IMR-90 (cell line): ENCODE measurements around the gene TBL3. TPM values are rescaled to one million over a fixed set of nuclear protein-coding genes. Genes with fewer than 3 reads are reported as not detected.
A peak's percentile ranks its signal among the peaks of the same experiment; 100 is the strongest.

ENCODE experiments used
- ATAC-seq: fragments of 200-7000 bp; cut with Tn5 transposase; 2 replicates; pipeline ENCODE4 v1.9.1; 2020; ENCODE audit warnings: low read depth, mild to moderate bottlenecking, moderate library complexity
- BruUV-seq: library from RNA; stranded (reverse); fragments of 400-500 nt; replicated peaks from 2 replicates; lab custom pipeline; 2021; lab: Mats Ljungman, UMichigan
- CTCF ChIA-PET: fragments of 300-600 bp; formaldehyde crosslinking; extraction: SDS; loops from one replicate; lab custom pipeline; 2021; ENCODE audit warnings: antibody characterized with exemption; lab: Yijun Ruan, JAX
- POLR2A ChIA-PET: fragments of 300-600 bp; sonication (Branson Sonifier 250); formaldehyde crosslinking; loops from one replicate; lab custom pipeline; 2022; ENCODE audit warnings: antibody characterized with exemption; ENCODE audit not compliant: unreplicated experiment; lab: Charles Lee
- DNase-seq: peaks from one replicate; pipeline ENCODE4 v3.0.0; 2013
- H2AFZ ChIP-seq: replicated peaks from 2 replicates; pipeline ENCODE3; 2013; ENCODE audit warnings: low read length, mild to moderate bottlenecking; ENCODE audit not compliant: poor library complexity
- H2AK5ac ChIP-seq: 2 replicates; pipeline ENCODE4 v1.6.1; 2013; ENCODE audit warnings: low read depth, low read length, inconsistent platforms
- H2AK9ac ChIP-seq: replicated peaks from 2 replicates; pipeline ENCODE3; 2013; ENCODE audit warnings: mild to moderate bottlenecking, low read depth, low read length, moderate library complexity; ENCODE audit not compliant: poor library complexity
- H2BK120ac ChIP-seq: 2 replicates; pipeline ENCODE4 v1.6.1; 2013; ENCODE audit warnings: low read depth, low read length, inconsistent platforms
- H2BK15ac ChIP-seq: 3 replicates; pipeline ENCODE4 v1.6.1; 2013; ENCODE audit warnings: low read depth, low read length, inconsistent platforms
- H2BK20ac ChIP-seq: 2 replicates; pipeline ENCODE4 v1.6.1; 2013; ENCODE audit warnings: low read depth, mild to moderate bottlenecking, inconsistent platforms, low read length, moderate library complexity
- H2BK5ac ChIP-seq: 2 replicates; pipeline ENCODE4 v1.6.1; 2013; ENCODE audit warnings: mild to moderate bottlenecking, low read depth, low read length, inconsistent platforms; ENCODE audit not compliant: poor library complexity, severe bottlenecking
- H3K14ac ChIP-seq: replicated peaks from 2 replicates; pipeline ENCODE4 v1.6.1; 2013; ENCODE audit warnings: low read depth, low read length, inconsistent platforms
- H3K18ac ChIP-seq: 2 replicates; pipeline ENCODE4 v1.6.1; 2013; ENCODE audit warnings: low read depth, low read length, control low read depth
- H3K23ac ChIP-seq: 2 replicates; pipeline ENCODE4 v1.6.1; 2013; ENCODE audit warnings: low read depth, low read length, inconsistent platforms
- H3K27ac ChIP-seq: 2 replicates; pipeline ENCODE4 v1.5.1; 2013; ENCODE audit warnings: mild to moderate bottlenecking, control low read depth, low read length; ENCODE audit not compliant: insufficient read depth
- H3K27me3 ChIP-seq: 2 replicates; pipeline ENCODE4 v1.6.1; 2013; ENCODE audit warnings: low read length; ENCODE audit not compliant: control insufficient read depth, insufficient read depth
- H3K36me3 ChIP-seq: 2 replicates; pipeline ENCODE4 v1.6.1; 2013; ENCODE audit warnings: low read length, mixed read lengths; ENCODE audit not compliant: control insufficient read depth, insufficient read depth
- H3K4ac ChIP-seq: 2 replicates; pipeline ENCODE4 v1.6.1; 2013; ENCODE audit warnings: low read depth, low read length, inconsistent platforms
- H3K4me1 ChIP-seq: 2 replicates; pipeline ENCODE4 v1.6.1; 2013; ENCODE audit warnings: low read length, mixed read lengths; ENCODE audit not compliant: control insufficient read depth, insufficient read depth
- H3K4me2 ChIP-seq: 2 replicates; pipeline ENCODE4 v1.6.1; 2013; ENCODE audit warnings: low read depth, mild to moderate bottlenecking, control low read depth, low read length, moderate library complexity
- H3K4me3 ChIP-seq: 2 replicates; pipeline ENCODE4 v1.5.1; 2013; ENCODE audit warnings: low read depth, mild to moderate bottlenecking, control low read depth, low read length, moderate library complexity; ENCODE audit not compliant: insufficient read depth
- H3K56ac ChIP-seq: 2 replicates; pipeline ENCODE4 v1.6.1; 2013; ENCODE audit warnings: low read length, inconsistent platforms; ENCODE audit not compliant: insufficient read depth; ENCODE audit errors: extremely low read depth
- H3K79me1 ChIP-seq, 2 experiments: 2 replicates each; pipeline ENCODE4 v1.6.1; 2013; ENCODE audit warnings: low read length in 2 of 2, inconsistent platforms in 1 of 2, low read depth in 1 of 2
- H3K9ac ChIP-seq: 2 replicates; pipeline ENCODE4 v1.6.1; 2013; ENCODE audit warnings: low read depth, low read length, control low read depth
- H3K9me1 ChIP-seq: 2 replicates; pipeline ENCODE4 v1.6.1; 2013; ENCODE audit warnings: low read length, inconsistent platforms; ENCODE audit not compliant: insufficient read depth
- H3K9me3 ChIP-seq: 2 replicates; pipeline ENCODE4 v1.6.1; 2013; ENCODE audit warnings: low read length; ENCODE audit not compliant: control insufficient read depth, insufficient read depth
- H4K20me1 ChIP-seq: 2 replicates; pipeline ENCODE4 v1.6.1; 2013; ENCODE audit warnings: low read length, inconsistent platforms; ENCODE audit not compliant: insufficient read depth
- H4K5ac ChIP-seq: 2 replicates; pipeline ENCODE4 v1.6.1; 2013; ENCODE audit warnings: mild to moderate bottlenecking, low read depth, low read length, control low read depth
- H4K8ac ChIP-seq, 2 experiments: 2 replicates each; pipeline ENCODE4 v1.6.1; 2013; ENCODE audit warnings: low read depth in 2 of 2, low read length in 2 of 2, control low read depth in 1 of 2, inconsistent platforms in 1 of 2
- H4K91ac ChIP-seq: 2 replicates; pipeline ENCODE4 v1.6.1; 2013; ENCODE audit warnings: low read depth, low read length, inconsistent platforms; ENCODE audit not compliant: insufficient read depth
- BHLHE40 ChIP-seq: fragments of 150-350 bp; IDR thresholded peaks from 2 replicates; pipeline ENCODE4 v1.6.1; 2016; ENCODE audit warnings: mild to moderate bottlenecking, low read depth, low read length
- FOS ChIP-seq: fragments of 150-350 bp; IDR thresholded peaks from 2 replicates; pipeline ENCODE4 v1.6.1; 2016; ENCODE audit warnings: low read depth, low read length
- MAFK ChIP-seq: IDR thresholded peaks from 2 replicates; pipeline ENCODE4 v1.6.1; 2012; ENCODE audit warnings: low read depth, low read length, improper control_type of control experiment
- MXI1 ChIP-seq: IDR thresholded peaks from 2 replicates; pipeline ENCODE4 v1.6.1; 2012; ENCODE audit warnings: low read depth, mild to moderate bottlenecking, low read length, moderate library complexity, borderline replicate concordance
- NFE2L2 ChIP-seq: fragments of 150-350 bp; IDR thresholded peaks from 2 replicates; pipeline ENCODE4 v1.6.1; 2016; ENCODE audit warnings: low read depth, mild to moderate bottlenecking, low read length
- POLR2A ChIP-seq: IDR thresholded peaks from 2 replicates; pipeline ENCODE4 v1.6.1; 2012; ENCODE audit warnings: mild to moderate bottlenecking, low read depth, low read length
- RAD21 ChIP-seq: IDR thresholded peaks from 2 replicates; pipeline ENCODE4 v1.6.1; 2012; ENCODE audit warnings: low read length, improper control_type of control experiment
- RCOR1 ChIP-seq: IDR thresholded peaks from 2 replicates; pipeline ENCODE4 v1.6.1; 2012; ENCODE audit warnings: mild to moderate bottlenecking, low read length, improper control_type of control experiment; ENCODE audit not compliant: insufficient replicate concordance
- RFX5 ChIP-seq: IDR thresholded peaks from 2 replicates; pipeline ENCODE4 v1.8.0; 2012; ENCODE audit warnings: low read depth, mild to moderate bottlenecking, low read length, moderate library complexity
- SMC3 ChIP-seq: fragments of 150-350 bp; IDR thresholded peaks from 2 replicates; pipeline ENCODE4 v1.6.1; 2016; ENCODE audit warnings: low read depth, mild to moderate bottlenecking, antibody characterized with exemption, low read length, moderate library complexity
- WGBS, 2 experiments: methylation state at CpG; one replicate each; pipeline versions ENCODE4 v1.1.5 to v1.1.7; 2013; ENCODE audit warnings: missing lambda C conversion rate in 2 of 2; ENCODE audit not compliant: insufficient read length in 1 of 2; ENCODE audit errors: extremely low coverage in 2 of 2; 5-methylcytosine and 5-hydroxymethylcytosine counted together
- dilution Hi-C: fragments of 300-500 bp; cut with HindIII; formaldehyde crosslinking; loops from one replicate; pipeline ENCODE4 v1.14.3; 2018; ENCODE audit warnings: low sequenced_read_pairs; ENCODE audit not compliant: unreplicated experiment
- in situ Hi-C: fragments of 300-500 bp; cut with MboI; formaldehyde crosslinking; loops from 3 replicates; pipeline ENCODE4 v1.14.3; 2019; ENCODE audit warnings: low sequenced_read_pairs, inconsistent platforms, mixed read lengths
- intact Hi-C: fragments of 100-400 bp; cut with micrococcal nuclease; formaldehyde crosslinking; loops from 2 replicates; pipeline ENCODE4 v1.10.0; 2022
- polyA plus RNA-seq, 3 experiments: library from polyadenylated mRNA; depleted of rRNA; stranded (reverse); fragments of >200 nt; gene quantifications; 2 replicates each; pipeline ENCODE4 v1.2.3, GENCODE V29; 2012; ENCODE audit warnings: low replicate concordance in 1 of 3
- total RNA-seq: library from RNA; depleted of rRNA; stranded (reverse); fragments of >200 nt; gene quantifications from 2 replicates; pipeline ENCODE4 v1.2.3, GENCODE V29; 2012
- TF ChIP-seq, protein P1 (sequence below): conservative IDR thresholded peaks from 2 replicates; pipeline ENCODE4 v1.5.1; 2012; ENCODE audit warnings: mild to moderate bottlenecking, low read depth, low read length, improper control_type of control experiment
- TF ChIP-seq, protein P2 (sequence below): fragments of 150-350 bp; IDR thresholded peaks from 2 replicates; pipeline ENCODE4 v1.6.1; 2016; ENCODE audit warnings: low read depth, mild to moderate bottlenecking, low read length, moderate library complexity, borderline replicate concordance

Gene TBL3
- total and polyA plus RNA-seq, 2 of the 4 experiments (the other 2 are of a cell fraction), result 38.5 to 60.8 TPM

DNA sequence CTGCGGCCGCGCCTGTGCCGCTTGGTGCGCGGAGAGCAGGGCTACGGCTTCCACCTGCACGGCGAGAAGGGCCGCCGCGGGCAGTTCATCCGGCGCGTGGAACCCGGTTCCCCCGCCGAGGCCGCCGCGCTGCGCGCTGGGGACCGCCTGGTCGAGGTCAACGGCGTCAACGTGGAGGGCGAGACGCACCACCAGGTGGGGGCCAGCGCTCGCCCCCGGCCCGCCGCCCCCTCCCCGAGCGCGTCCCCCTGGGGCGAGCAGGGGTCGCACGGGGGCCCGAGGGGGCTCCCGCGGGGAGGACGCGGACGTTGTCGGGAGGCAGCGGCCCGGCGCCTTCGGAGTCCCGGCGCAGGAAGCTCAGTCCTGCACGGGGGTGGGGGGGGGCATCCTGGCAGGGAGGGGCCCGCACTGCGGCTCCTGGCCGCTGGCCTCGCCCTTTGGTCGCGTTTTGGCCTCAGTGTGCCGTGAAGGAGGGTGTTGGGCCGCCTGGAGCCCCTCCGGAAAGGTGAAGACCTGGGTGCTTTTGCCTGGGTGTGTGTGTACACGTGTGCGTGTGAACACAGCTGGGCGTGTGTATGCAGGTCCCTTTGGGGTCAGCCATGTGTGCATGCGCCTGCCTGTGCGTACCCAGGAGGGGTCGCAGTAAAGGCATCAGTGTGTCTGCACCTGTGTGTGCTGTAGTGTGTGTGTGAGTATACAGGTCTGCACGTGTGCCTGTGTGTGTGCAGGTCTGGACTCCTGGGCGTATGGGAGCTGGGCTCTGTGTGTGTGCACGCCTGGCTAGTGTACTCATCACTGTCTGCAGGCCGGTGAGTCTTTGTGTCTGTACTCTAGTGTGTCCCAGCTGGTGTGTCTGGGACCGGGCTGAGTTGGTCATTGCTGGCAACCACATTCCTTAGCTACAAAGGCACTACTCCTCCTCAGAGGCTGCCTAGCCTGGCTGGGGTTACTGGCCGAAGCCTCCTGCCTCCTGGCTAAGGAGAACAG is 55.5 kb downstream of the TBL3 start:
- peak overlapping the region; percentile 99 for H2AK5ac ChIP-seq
- dilution Hi-C loops, result no loop called here
- TF ChIP-seq SMC3 (no peak), FOS (no peak; the same call in 1 of the 2 replicates), RFX5 (no peak), MAFK (no peak), MXI1 (peak; percentile 64), NFE2L2 (no peak), RCOR1 (peak; percentile 53), RAD21 (peak; percentile 12; the same call in 1 of the 2 replicates), BHLHE40 (no peak), POLR2A (no peak)
- TF ChIP-seq, protein P1, sequence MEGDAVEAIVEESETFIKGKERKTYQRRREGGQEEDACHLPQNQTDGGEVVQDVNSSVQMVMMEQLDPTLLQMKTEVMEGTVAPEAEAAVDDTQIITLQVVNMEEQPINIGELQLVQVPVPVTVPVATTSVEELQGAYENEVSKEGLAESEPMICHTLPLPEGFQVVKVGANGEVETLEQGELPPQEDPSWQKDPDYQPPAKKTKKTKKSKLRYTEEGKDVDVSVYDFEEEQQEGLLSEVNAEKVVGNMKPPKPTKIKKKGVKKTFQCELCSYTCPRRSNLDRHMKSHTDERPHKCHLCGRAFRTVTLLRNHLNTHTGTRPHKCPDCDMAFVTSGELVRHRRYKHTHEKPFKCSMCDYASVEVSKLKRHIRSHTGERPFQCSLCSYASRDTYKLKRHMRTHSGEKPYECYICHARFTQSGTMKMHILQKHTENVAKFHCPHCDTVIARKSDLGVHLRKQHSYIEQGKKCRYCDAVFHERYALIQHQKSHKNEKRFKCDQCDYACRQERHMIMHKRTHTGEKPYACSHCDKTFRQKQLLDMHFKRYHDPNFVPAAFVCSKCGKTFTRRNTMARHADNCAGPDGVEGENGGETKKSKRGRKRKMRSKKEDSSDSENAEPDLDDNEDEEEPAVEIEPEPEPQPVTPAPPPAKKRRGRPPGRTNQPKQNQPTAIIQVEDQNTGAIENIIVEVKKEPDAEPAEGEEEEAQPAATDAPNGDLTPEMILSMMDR, result no peak
- TF ChIP-seq, protein P2, sequence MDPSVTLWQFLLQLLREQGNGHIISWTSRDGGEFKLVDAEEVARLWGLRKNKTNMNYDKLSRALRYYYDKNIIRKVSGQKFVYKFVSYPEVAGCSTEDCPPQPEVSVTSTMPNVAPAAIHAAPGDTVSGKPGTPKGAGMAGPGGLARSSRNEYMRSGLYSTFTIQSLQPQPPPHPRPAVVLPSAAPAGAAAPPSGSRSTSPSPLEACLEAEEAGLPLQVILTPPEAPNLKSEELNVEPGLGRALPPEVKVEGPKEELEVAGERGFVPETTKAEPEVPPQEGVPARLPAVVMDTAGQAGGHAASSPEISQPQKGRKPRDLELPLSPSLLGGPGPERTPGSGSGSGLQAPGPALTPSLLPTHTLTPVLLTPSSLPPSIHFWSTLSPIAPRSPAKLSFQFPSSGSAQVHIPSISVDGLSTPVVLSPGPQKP, result no peak
- peak overlapping the region; percentile 38 for H3K27ac ChIP-seq
- no peaks in the 10 kb centered on the region for H3K27me3 ChIP-seq
- no TSS peak for BruUV-seq
- peak overlapping the region; percentile 2; the same call in 1 of the 2 replicates for H4K5ac ChIP-seq
- H3K79me1 ChIP-seq, result peaks cover 6 to 48% of the 10 kb centered on the region in 2 experiments
- peak overlapping the region; percentile 5; the same call in 1 of the 2 replicates for H3K18ac ChIP-seq
- intact Hi-C loops, result no loop called here
- no peak overlapping the region; the same call in 1 of the 2 replicates for H3K56ac ChIP-seq
- H2AK9ac ChIP-seq, result peak overlapping the region; percentile 77
- peak overlapping the region; percentile 63 for H4K91ac ChIP-seq
- peaks cover 15% of the 10 kb centered on the region for H4K20me1 ChIP-seq
- 5% methylated on average over 44 of the region's 76 CpGs; no CpG with 5 or more reads in 1 of the 2 experiments for WGBS, 2 experiments
- H3K9me3 ChIP-seq, result no peaks in the 10 kb centered on the region
- H3K14ac ChIP-seq, result peak overlapping the region; percentile 97
- peak; percentile 7 for ATAC-seq
- H3K23ac ChIP-seq, result peak overlapping the region; percentile 94
- H2BK5ac ChIP-seq, result peak overlapping the region; percentile 62
- H3K4me3 ChIP-seq, result peak overlapping the region; percentile 70
- H3K9me1 ChIP-seq, result peaks cover 9% of the 10 kb centered on the region
- in situ Hi-C loops, result no loop called here
- H2BK20ac ChIP-seq, result no peak overlapping the region
- peak overlapping the region in 1 of 2 experiments; percentile 66; a peak in 1 of 4 replicates for H4K8ac ChIP-seq
- peak; percentile 59 for DNase-seq
- H2AFZ ChIP-seq, result peak overlapping the region; percentile 78
- peak overlapping the region; percentile 37; the same call in 1 of the 2 replicates for H2BK120ac ChIP-seq
- peak overlapping the region; percentile 93 for H3K4ac ChIP-seq
- peaks cover 18% of the 10 kb centered on the region for H3K36me3 ChIP-seq
- peak overlapping the region; percentile 96 for H3K4me2 ChIP-seq
- peaks cover 22% of the 10 kb centered on the region for H3K4me1 ChIP-seq
- H2BK15ac ChIP-seq, result peak overlapping the region; percentile 69; the same call in 1 of the 3 replicates
- CTCF ChIA-PET, result interaction anchor here (1.3 kb wide), 1 partner anchor 23 kb away, joined by 5 read pairs; no protein-coding TSS in a partner anchor
- POLR2A ChIA-PET, result interaction anchor here (0.6 kb wide), 1 partner anchor 130 kb away, joined by 6 read pairs; no protein-coding TSS in a partner anchor
- H3K9ac ChIP-seq, result peak overlapping the region; percentile 80
